ENCODE data around the gene SFMBT2. TPM values are rescaled to one million over a fixed set of nuclear protein-coding genes. Genes with fewer than 3 reads are reported as not detected.

SFMBT2 gene
- total RNA-seq (2021; fragmentation: NEBNext Ultra II Directional; extraction: Animal tissue kit (Norgen Biotek cat#: 25700)), result under 1 TPM; 0.03 to 0.12 (median 0.06) TPM
- long read RNA-seq, result 0 reads

- peaks cover 41% of the 10 kb centered on the region for H3K27me3 Mint-ChIP-seq (ENCODE audit: insufficient read depth)
- no peaks in the 10 kb centered on the region for H3K36me3 Mint-ChIP-seq (ENCODE audit: low read depth)
- no peaks in the 10 kb centered on the region for H3K9me3 Mint-ChIP-seq
- H3K4me1 Mint-ChIP-seq (ENCODE audit: low read depth), result peaks cover 18% of the 10 kb centered on the region
- DNase-seq, result peak; percentile 19
- no peak within 1 kb of the TSS for H3K27ac Mint-ChIP-seq
- no peak; the same call in 1 of the 2 replicates for TF ChIP-seq CTCF (IDR thresholded peaks at IDR 0.05)
- H3K4me3 Mint-ChIP-seq, result peak within 1 kb of the TSS; percentile 73
Observed at GRCh38 chr10:7410862-7411670, at the start of gene SFMBT2. Gene SFMBT2, minus strand, starts transcription at chr10:7411034. Its CDS starts 29,136 bp downstream, at chr10:7381898.

- Mint-ChIP-seq H3K4me3 (no peak overlapping the region), H3K9me3 (peaks cover 25% of the 10 kb centered on the region), H3K27me3 (ENCODE audit: insufficient read depth) (peaks cover 2% of the 10 kb centered on the region; the same call in 1 of the 2 replicates), H3K36me3 (ENCODE audit: low read depth) (no peaks in the 10 kb centered on the region), H3K4me1 (ENCODE audit: low read depth) (no peaks in the 10 kb centered on the region), H3K27ac (no peak overlapping the region)
- no peak for DNase-seq
- no peak for TF ChIP-seq CTCF (IDR thresholded peaks at IDR 0.05)
Observed at GRCh38 chr10:7460006-7460405, 49.2 kb upstream of the SFMBT2 start.

DNA sequence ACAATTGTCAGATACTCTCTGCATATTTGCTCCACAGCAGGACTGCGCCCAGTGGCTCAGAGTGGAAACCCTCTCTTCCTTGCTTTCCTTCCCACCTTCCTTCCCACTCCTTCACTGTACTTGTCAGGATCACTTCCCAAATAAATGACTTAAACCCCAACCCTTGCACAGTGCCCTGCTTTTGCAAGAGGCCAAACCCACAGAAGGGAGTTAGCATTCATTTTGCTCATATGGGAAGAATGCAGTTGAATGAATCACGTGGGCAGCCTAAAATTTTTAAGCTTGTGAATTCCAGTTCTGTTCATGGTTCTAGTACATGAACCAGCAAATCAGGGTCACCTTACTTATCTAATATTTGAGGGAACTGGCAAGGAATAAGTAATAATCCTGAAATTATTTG lies 47.7 kb upstream of the SFMBT2 start:
- Mint-ChIP-seq H3K36me3 (ENCODE audit: low read depth) (no peaks in the 10 kb centered on the region), H3K4me1 (ENCODE audit: low read depth) (no peaks in the 10 kb centered on the region), H3K4me3 (no peak overlapping the region), H3K27me3 (ENCODE audit: insufficient read depth) (peaks cover 3% of the 10 kb centered on the region; the same call in 1 of the 2 replicates), H3K27ac (no peak overlapping the region), H3K9me3 (peaks cover 24% of the 10 kb centered on the region)
- no peak for TF ChIP-seq CTCF (IDR thresholded peaks at IDR 0.05)
- no peak for DNase-seq

DNA sequence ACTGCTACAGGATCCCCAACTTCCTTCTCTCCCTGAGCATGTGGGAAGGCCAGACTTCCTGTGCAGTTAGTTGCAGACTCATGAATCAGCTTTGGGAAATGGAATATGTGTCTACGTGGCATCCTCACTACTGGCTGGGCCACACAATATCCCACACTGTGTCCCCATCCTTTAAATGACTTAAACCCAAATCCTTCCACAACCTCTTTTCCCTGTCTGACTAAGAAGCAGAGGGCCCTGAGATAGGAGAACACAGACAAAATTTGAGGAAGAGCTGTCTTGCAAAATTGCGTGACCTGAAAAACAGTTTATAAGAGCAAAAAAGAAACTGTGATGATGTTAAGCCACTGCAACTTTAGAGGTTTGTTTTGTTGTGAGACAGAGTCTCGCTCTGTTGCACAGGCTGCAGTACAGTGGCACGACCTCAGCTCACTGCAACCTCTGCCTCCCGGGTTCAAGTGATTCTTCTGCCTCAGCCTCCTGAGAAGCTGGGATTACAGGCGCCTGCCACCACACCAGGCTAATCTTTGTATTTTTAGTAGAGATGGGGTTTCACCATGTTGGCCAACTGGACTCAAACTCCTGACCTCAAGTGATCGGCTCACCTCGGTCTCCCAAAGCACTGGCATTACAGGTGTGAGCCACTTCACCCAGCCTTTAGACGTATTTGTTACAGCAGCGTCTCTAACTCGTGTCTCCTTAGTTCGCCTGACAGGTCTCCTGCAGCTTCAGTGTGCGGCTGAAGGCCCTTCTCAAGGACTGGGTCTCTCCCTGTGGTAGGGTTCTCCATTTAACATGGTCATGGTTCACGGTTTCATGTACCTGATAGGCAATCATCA lies 46.9 kb upstream of the SFMBT2 start:
- Mint-ChIP-seq H3K9me3 (peaks cover 18% of the 10 kb centered on the region), H3K4me1 (ENCODE audit: low read depth) (no peaks in the 10 kb centered on the region), H3K4me3 (no peak overlapping the region), H3K27me3 (ENCODE audit: insufficient read depth) (peaks cover 3% of the 10 kb centered on the region; the same call in 1 of the 2 replicates), H3K27ac (no peak overlapping the region; the same call in 1 of the 2 replicates), H3K36me3 (ENCODE audit: low read depth) (no peaks in the 10 kb centered on the region)
- no peak for TF ChIP-seq CTCF (IDR thresholded peaks at IDR 0.05)
- no peak for DNase-seq

DNA sequence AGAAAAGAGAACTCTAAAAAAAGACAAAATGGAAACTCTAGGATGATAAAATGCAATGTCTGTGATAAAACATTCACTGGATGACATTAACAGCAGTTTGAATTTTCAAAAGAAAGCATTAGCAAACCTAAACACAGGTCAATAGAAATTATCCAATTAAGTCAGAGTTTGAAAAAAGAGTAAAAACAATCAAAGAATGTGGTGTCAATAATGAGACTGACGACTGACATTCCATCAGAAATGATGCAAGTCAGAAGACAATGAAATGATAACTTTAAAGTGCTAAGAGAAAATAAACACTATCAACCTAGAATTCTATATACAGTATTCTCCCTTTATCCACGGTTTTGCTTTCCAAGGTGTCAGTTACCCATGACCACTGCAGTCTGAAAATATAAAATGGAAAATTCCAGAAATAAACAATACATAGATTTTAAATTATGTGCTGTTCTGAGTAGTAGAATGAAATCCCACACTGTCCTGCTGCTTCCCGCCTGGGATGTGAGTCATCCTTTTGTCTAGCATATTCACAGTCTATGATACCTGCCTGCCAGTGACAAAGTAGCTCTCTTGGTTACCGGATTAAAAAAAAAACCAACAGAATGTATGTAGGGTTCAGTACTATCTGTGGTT lies 38.3 kb upstream of the SFMBT2 start:
- H3K4me3 Mint-ChIP-seq, result no peak overlapping the region
- H3K9me3 Mint-ChIP-seq, result peaks cover 52% of the 10 kb centered on the region
- no peaks in the 10 kb centered on the region for H3K36me3 Mint-ChIP-seq (ENCODE audit: low read depth)
- no peak for TF ChIP-seq CTCF (IDR thresholded peaks at IDR 0.05)
- no peak overlapping the region for H3K27ac Mint-ChIP-seq
- no peak for DNase-seq
- H3K4me1 Mint-ChIP-seq (ENCODE audit: low read depth), result no peaks in the 10 kb centered on the region
- H3K27me3 Mint-ChIP-seq (ENCODE audit: insufficient read depth), result no peaks in the 10 kb centered on the region; the same call in 1 of the 2 replicates

Measured in HFFc6 (cell line).